HepG2 (cell line): Measurements from ENCODE around the gene SPTAN1. TPM values are rescaled to one million over a fixed set of nuclear protein-coding genes. Genes with fewer than 3 reads are reported as not detected.

Experiments used
- AGO1 ChIP-seq: fragments of 200-400 bp; formaldehyde crosslinking; IDR thresholded peaks from 2 replicates; pipeline ENCODE4 v1.6.1; 2017; ENCODE audit warnings: mild to moderate bottlenecking, low read depth, low read length, moderate library complexity; ENCODE audit not compliant: poor library complexity, severe bottlenecking
- ETV6 ChIP-seq: sonication (generic); formaldehyde crosslinking; conservative IDR thresholded peaks from 2 replicates; pipeline ENCODE4 v1.4.0; 2020; ENCODE audit warnings: missing genetic modification reagents
- GATA4 ChIP-seq: sonication (generic); IDR thresholded peaks from 2 replicates; pipeline ENCODE4 v1.6.1; 2016; ENCODE audit warnings: antibody characterized with exemption, low read depth, borderline replicate concordance
- HOXA9 ChIP-seq: sonication (generic); formaldehyde crosslinking; IDR thresholded peaks from 2 replicates; pipeline ENCODE4 v1.8.1; 2022; ENCODE audit warnings: missing genetic modification reagents, mild to moderate bottlenecking, moderate library complexity, borderline replicate concordance
- KDM2A ChIP-seq: sonication (generic); formaldehyde crosslinking; IDR thresholded peaks from 2 replicates; pipeline ENCODE4 v1.4.0; 2020; ENCODE audit warnings: low read depth, missing genetic modification reagents, borderline replicate concordance
- POLR2AphosphoS5 ChIP-seq: IDR thresholded peaks from 2 replicates; pipeline ENCODE4 v1.6.1; 2012; ENCODE audit warnings: low read depth, low read length
- YEATS4 ChIP-seq: sonication (generic); formaldehyde crosslinking; IDR thresholded peaks from 2 replicates; pipeline ENCODE4 v1.4.0; 2020; ENCODE audit warnings: missing genetic modification reagents, borderline replicate concordance
- ZNF343 ChIP-seq: sonication (generic); formaldehyde crosslinking; IDR thresholded peaks from 2 replicates; pipeline ENCODE4 v1.4.0; 2020; ENCODE audit warnings: mild to moderate bottlenecking, missing genetic modification reagents
- ZNF646 ChIP-seq: sonication (generic); formaldehyde crosslinking; IDR thresholded peaks from 2 replicates; pipeline ENCODE4 v1.9.0; 2021; ENCODE audit warnings: mild to moderate bottlenecking, missing genetic modification reagents
- ZNF761 ChIP-seq: sonication (generic); formaldehyde crosslinking; conservative IDR thresholded peaks from 2 replicates; pipeline ENCODE4 v1.4.0; 2020; ENCODE audit warnings: mild to moderate bottlenecking, missing genetic modification reagents
- ZSCAN31 ChIP-seq: sonication (generic); formaldehyde crosslinking; IDR thresholded peaks from 2 replicates; pipeline ENCODE4 v1.5.0; 2020; ENCODE audit warnings: low read depth, mild to moderate bottlenecking, missing genetic modification reagents
- ZXDC ChIP-seq: sonication (generic); formaldehyde crosslinking; IDR thresholded peaks from 2 replicates; pipeline ENCODE4 v1.5.0; 2020; ENCODE audit warnings: mild to moderate bottlenecking, missing genetic modification reagents
- polyA plus RNA-seq, 8 experiments: library from polyadenylated mRNA; depleted of rRNA in 3 of 8; stranded (reverse) in 7 of 8; unstranded in 1 of 8; fragments of >200 nt; fragmentation: Illumina TruSeq in 4 of 8; extraction: Trizol in 4 of 8; gene quantifications; 2 replicates each; pipeline versions ENCODE4 v1.2.1 to v1.2.3, GENCODE V29; 2011 to 2016; ENCODE audit warnings: low read depth in 4 of 8, missing spikeins in 1 of 8, mixed read lengths in 1 of 8; ENCODE audit not compliant: insufficient read depth in 1 of 8
- total RNA-seq, 5 experiments: library from RNA; depleted of rRNA; stranded (reverse); fragments of >200 nt; fragmentation: Illumina TruSeq; extraction: Trizol; gene quantifications; 2 replicates each; pipeline ENCODE4 v1.2.3, GENCODE V29; 2016; ENCODE audit warnings: low read depth in 1 of 5
- TF ChIP-seq, protein P1 (sequence below): IDR thresholded peaks from 2 replicates; pipeline ENCODE4 v1.4.0; 2020; ENCODE audit warnings: mild to moderate bottlenecking, missing genetic modification reagents
- TF ChIP-seq, protein P2 (sequence below): sonication (generic); formaldehyde crosslinking; IDR thresholded peaks from 2 replicates; pipeline ENCODE4 v1.5.0; 2020; ENCODE audit warnings: missing genetic modification reagents

SPTAN1 gene
- total and polyA plus RNA-seq, 2 of the 13 experiments (the other 11 are each of a cell fraction or from before 2014, with no cell fraction given), result 106 to 111 TPM

DNA sequence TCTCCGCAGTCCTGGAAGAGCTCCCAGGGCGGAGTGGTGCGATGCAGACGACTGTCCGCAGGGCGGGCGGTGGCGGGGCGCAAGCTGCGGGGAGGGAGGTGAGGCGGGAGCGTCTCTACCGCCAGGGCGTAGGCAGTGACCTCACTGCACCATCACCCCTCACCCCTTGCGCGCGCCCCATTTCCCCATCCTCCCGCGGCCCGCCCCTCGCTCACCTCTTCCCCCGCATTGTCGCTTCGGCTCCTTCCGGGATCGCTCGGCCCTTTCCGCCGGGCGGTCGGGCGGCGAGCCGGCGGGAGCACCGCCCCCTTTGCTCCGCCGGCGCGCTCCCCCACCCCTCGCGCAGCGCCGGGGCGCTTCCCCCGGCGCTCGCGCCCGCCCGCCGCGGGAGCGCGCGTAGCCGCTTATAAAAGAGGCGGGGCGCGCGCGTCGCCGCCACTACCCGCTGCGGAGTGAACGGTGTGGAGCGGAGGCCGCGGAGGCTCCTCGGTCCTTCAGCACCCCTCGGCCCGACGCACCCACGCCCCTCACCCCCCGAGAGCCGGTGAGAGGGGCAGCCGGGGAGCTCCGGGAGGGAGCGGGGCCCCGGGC lies at the start of gene SPTAN1 (continued):
- TF ChIP-seq, protein P1, sequence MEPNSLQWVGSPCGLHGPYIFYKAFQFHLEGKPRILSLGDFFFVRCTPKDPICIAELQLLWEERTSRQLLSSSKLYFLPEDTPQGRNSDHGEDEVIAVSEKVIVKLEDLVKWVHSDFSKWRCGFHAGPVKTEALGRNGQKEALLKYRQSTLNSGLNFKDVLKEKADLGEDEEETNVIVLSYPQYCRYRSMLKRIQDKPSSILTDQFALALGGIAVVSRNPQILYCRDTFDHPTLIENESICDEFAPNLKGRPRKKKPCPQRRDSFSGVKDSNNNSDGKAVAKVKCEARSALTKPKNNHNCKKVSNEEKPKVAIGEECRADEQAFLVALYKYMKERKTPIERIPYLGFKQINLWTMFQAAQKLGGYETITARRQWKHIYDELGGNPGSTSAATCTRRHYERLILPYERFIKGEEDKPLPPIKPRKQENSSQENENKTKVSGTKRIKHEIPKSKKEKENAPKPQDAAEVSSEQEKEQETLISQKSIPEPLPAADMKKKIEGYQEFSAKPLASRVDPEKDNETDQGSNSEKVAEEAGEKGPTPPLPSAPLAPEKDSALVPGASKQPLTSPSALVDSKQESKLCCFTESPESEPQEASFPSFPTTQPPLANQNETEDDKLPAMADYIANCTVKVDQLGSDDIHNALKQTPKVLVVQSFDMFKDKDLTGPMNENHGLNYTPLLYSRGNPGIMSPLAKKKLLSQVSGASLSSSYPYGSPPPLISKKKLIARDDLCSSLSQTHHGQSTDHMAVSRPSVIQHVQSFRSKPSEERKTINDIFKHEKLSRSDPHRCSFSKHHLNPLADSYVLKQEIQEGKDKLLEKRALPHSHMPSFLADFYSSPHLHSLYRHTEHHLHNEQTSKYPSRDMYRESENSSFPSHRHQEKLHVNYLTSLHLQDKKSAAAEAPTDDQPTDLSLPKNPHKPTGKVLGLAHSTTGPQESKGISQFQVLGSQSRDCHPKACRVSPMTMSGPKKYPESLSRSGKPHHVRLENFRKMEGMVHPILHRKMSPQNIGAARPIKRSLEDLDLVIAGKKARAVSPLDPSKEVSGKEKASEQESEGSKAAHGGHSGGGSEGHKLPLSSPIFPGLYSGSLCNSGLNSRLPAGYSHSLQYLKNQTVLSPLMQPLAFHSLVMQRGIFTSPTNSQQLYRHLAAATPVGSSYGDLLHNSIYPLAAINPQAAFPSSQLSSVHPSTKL (CRISPR knock-in tag), result peak; percentile 32; the same call in 1 of the 2 replicates
- TF ChIP-seq ZSCAN31 (CRISPR knock-in tag) (peak; percentile 34; the same call in 1 of the 2 replicates), ETV6 (CRISPR knock-in tag) (peak; percentile 28; the same call in 1 of the 2 replicates), AGO1 (peak; percentile 61), POLR2AphosphoS5 (peak; percentile 97), GATA4 (peak; percentile 40; the same call in 1 of the 2 replicates), ZNF761 (CRISPR knock-in tag) (peak; percentile 44; the same call in 1 of the 2 replicates), YEATS4 (CRISPR knock-in tag) (peak; percentile 37; the same call in 1 of the 2 replicates), ZNF646 (CRISPR knock-in tag) (no peak), ZNF343 (CRISPR knock-in tag) (no peak), KDM2A (CRISPR knock-in tag) (peak; percentile 52; the same call in 1 of the 2 replicates), HOXA9 (peak; percentile 38; the same call in 1 of the 2 replicates), ZXDC (CRISPR knock-in tag) (peak; percentile 73; the same call in 1 of the 2 replicates)
- TF ChIP-seq, protein P2, sequence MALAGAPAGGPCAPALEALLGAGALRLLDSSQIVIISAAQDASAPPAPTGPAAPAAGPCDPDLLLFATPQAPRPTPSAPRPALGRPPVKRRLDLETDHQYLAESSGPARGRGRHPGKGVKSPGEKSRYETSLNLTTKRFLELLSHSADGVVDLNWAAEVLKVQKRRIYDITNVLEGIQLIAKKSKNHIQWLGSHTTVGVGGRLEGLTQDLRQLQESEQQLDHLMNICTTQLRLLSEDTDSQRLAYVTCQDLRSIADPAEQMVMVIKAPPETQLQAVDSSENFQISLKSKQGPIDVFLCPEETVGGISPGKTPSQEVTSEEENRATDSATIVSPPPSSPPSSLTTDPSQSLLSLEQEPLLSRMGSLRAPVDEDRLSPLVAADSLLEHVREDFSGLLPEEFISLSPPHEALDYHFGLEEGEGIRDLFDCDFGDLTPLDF, result 0 out of 2 replicates have a peak, but pooled peaks have one; percentile 55
